Psoas muscle (tissue), 8 donors: ENCODE data around the gene FAM169A. TPM values are rescaled to one million over a fixed set of nuclear protein-coding genes. Genes with fewer than 3 reads are reported as not detected.

Source experiments
- ATAC-seq, 4 donors: fragments of 200-7000 bp; cut with Tn5 transposase; one replicate each; pipeline ENCODE4 v1.9.1; 2020; ENCODE audit warnings: moderate library complexity in 3 of 4, mild to moderate bottlenecking in 2 of 4
- DNase-seq, 2 donors: peaks; one replicate each; pipeline ENCODE4 v3.0.0-alpha.2; 2020
- H3K27ac ChIP-seq: fragments of 200-600 bp; one replicate; pipeline ENCODE4 v1.8.0; 2022
- H3K27me3 ChIP-seq, 3 donors: fragments of 200-600 bp in 1 of 3; one replicate each; pipeline versions ENCODE4 v1.6.1 to v1.8.0; 2013 to 2022; ENCODE audit warnings: low read length in 2 of 3, mild to moderate bottlenecking in 2 of 3, moderate library complexity in 1 of 3; ENCODE audit not compliant: insufficient read depth in 3 of 3
- H3K36me3 ChIP-seq, 2 donors: fragments of 200-600 bp in 1 of 2; one replicate each; pipeline versions ENCODE4 v1.6.1 to v1.8.0; 2013 to 2022; ENCODE audit warnings: low read depth in 1 of 2, mild to moderate bottlenecking in 1 of 2, moderate library complexity in 1 of 2; ENCODE audit not compliant: insufficient read depth in 1 of 2
- H3K4me1 ChIP-seq: fragments of 200-600 bp; one replicate; pipeline ENCODE4 v1.8.0; 2022
- H3K4me3 ChIP-seq: fragments of 200-600 bp; one replicate; pipeline ENCODE4 v1.8.0; 2022; ENCODE audit warnings: mild to moderate bottlenecking
- H3K9me3 ChIP-seq: fragments of 200-600 bp; one replicate; pipeline ENCODE4 v1.8.0; 2022
- CTCF ChIP-seq: fragments of 200-600 bp; IDR thresholded peaks from one replicate; pipeline ENCODE4 v1.8.0; 2022; ENCODE audit warnings: antibody characterized with exemption
- WGBS, 3 donors: extraction: QIAGEN DNeasy Blood & Tissue Kit; methylation state at CpG; one replicate each; pipeline versions ENCODE4 v1.1.6 to v1.1.7; 2013; 5-methylcytosine and 5-hydroxymethylcytosine counted together
- intact Hi-C, 2 donors: fragments of 100-400 bp; cut with DNase I; formaldehyde crosslinking; loops; one replicate each; pipeline versions ENCODE4 v1.11.0 to v1.14.2; 2022
- polyA plus RNA-seq, 3 donors: library from polyadenylated mRNA; stranded (reverse); fragments of 200-250 nt; gene quantifications; one replicate each; pipeline ENCODE4 v1.2.3, GENCODE V29; 2013
- total RNA-seq, 4 donors: library from RNA; stranded (reverse); fragmentation: NEBNext Ultra II Directional in 2 of 4; extraction: Animal tissue kit (Norgen Biotek cat#: 25700) in 2 of 4; gene quantifications; one replicate each; pipeline versions ENCODE4 v1.2.1 to v1.2.4, GENCODE V29; 2021 to 2023
- donor health status: healthy with polysubstance abuse.
- donor health status: DM: no; HTN: no; CAD: no; lungs with moderate emphysema.
- donor health status: Bipolar disorder and iron deficiency.
- donor health status: healthy.
- donor health status: DM: yes; HTN: yes; CAD: no.
- donor health status: DM: no; HTN: no; CAD: no.
- donor health status: DM: no; HTN: no; CAD: no.
- donor health status: DM: yes; HTN: yes; CAD: no.

FAM169A gene
- total and polyA plus RNA-seq, 7 donors, result 0.01 to 0.85 (median 0.34) TPM; not detected in 3

- DNase-seq (no peak), ATAC-seq (no peak)
- no peaks in the 10 kb centered on the region for H3K27me3 ChIP-seq
- no peak overlapping the region for H3K27ac ChIP-seq
- peaks cover 0 to 98% of the 10 kb centered on the region in 2 donors for H3K36me3 ChIP-seq
- no peak for TF ChIP-seq CTCF
- H3K9me3 ChIP-seq, result no peaks in the 10 kb centered on the region
- H3K4me1 ChIP-seq, result no peaks in the 10 kb centered on the region
- no peak overlapping the region for H3K4me3 ChIP-seq
- intact Hi-C loops, result no loop called here
- WGBS, 3 donors, result 62 to 76% (median 71%) methylated on average over 6 of the region's 6 CpGs
Measured at GRCh38 chr5:74736759-74737158, 129.4 kb downstream of the FAM169A start.

Other genes with a start within 250 kb of the FAM169A start
- 10 to 100 TPM in 2 of 4 donors, 1 to 10 TPM in 2; 2.4 to 28.3 (median 10.6) TPM for gene ENC1, start 225.7 kb downstream of the FAM169A start, total RNA-seq
- 1 to 10 TPM in 2 of 3 donors, under 1 TPM in 1; 0.58 to 2.8 (median 1.1) TPM for gene ENC1, start 225.7 kb downstream of the FAM169A start, polyA plus RNA-seq
- 10 to 100 TPM; 48.1 to 63.3 (median 50.3) TPM for gene HEXB, start 181.2 kb downstream of the FAM169A start, total RNA-seq
- gene HEXB, start 181.2 kb downstream of the FAM169A start, polyA plus RNA-seq, result 10 to 100 TPM; 31.0 to 48.4 (median 43.9) TPM
- 10 to 100 TPM; 17.8 to 47.2 (median 29.7) TPM for gene GFM2, start 99.3 kb downstream of the FAM169A start, total RNA-seq
- gene GFM2, start 99.3 kb downstream of the FAM169A start, polyA plus RNA-seq, result 10 to 100 TPM; 14.2 to 27.6 (median 20.2) TPM
- 10 to 100 TPM; 43.5 to 71.9 (median 54.2) TPM for gene NSA2, start 99.1 kb downstream of the FAM169A start, total RNA-seq
- 10 to 100 TPM; 81.7 to 89.6 (median 88.2) TPM for gene NSA2, start 99.1 kb downstream of the FAM169A start, polyA plus RNA-seq
- 1 to 10 TPM; 1.4 to 3.5 (median 2.0) TPM for gene GCNT4, start 186.2 kb upstream of the FAM169A start, total RNA-seq
- gene GCNT4, start 186.2 kb upstream of the FAM169A start, polyA plus RNA-seq, result 1 to 10 TPM in 2 of 3 donors, under 1 TPM in 1; 0.65 to 3.2 (median 1.1) TPM